Prostate gland (tissue), 2 donors: ENCODE results near the gene CSNK1G1.

Source experiments
- POLR2A ChIP-seq: fragments of 450-650 bp; IDR thresholded peaks from one replicate; pipeline ENCODE4 v1.6.1; 2016; ENCODE audit warnings: antibody characterized with exemption, mild to moderate bottlenecking
- POLR2AphosphoS5 ChIP-seq: sonication (generic); formaldehyde crosslinking; IDR thresholded peaks from one replicate; pipeline ENCODE4 v1.6.1; 2017; ENCODE audit warnings: antibody characterized with exemption
- TF ChIP-seq, protein P1 (sequence below), 4 experiments: fragments of 200-600 bp in 2 of 4; fragments of 450-650 bp in 2 of 4; sonication (generic) in 2 of 4; IDR thresholded peaks; 1 replicate in 3 of 4; 2 replicates in 1 of 4; pipeline ENCODE4 v1.5.1; 2016 to 2019; ENCODE audit warnings: antibody characterized with exemption in 4 of 4, mild to moderate bottlenecking in 2 of 4, moderate library complexity in 2 of 4

GRCh38 chr15:64223882-64224281 is 132.1 kb downstream of the CSNK1G1 start:
- TF ChIP-seq, protein P1, sequence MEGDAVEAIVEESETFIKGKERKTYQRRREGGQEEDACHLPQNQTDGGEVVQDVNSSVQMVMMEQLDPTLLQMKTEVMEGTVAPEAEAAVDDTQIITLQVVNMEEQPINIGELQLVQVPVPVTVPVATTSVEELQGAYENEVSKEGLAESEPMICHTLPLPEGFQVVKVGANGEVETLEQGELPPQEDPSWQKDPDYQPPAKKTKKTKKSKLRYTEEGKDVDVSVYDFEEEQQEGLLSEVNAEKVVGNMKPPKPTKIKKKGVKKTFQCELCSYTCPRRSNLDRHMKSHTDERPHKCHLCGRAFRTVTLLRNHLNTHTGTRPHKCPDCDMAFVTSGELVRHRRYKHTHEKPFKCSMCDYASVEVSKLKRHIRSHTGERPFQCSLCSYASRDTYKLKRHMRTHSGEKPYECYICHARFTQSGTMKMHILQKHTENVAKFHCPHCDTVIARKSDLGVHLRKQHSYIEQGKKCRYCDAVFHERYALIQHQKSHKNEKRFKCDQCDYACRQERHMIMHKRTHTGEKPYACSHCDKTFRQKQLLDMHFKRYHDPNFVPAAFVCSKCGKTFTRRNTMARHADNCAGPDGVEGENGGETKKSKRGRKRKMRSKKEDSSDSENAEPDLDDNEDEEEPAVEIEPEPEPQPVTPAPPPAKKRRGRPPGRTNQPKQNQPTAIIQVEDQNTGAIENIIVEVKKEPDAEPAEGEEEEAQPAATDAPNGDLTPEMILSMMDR (IDR thresholded peaks at IDR 0.05) = no peak
- TF ChIP-seq POLR2AphosphoS5 (no peak), POLR2A (no peak)
